ENCODE results near the gene ADNP. TPM values are rescaled to one million over a fixed set of nuclear protein-coding genes. Genes with fewer than 3 reads are reported as not detected.

ADNP gene
- total RNA-seq, 2 experiments from 2014 or later = 58.8 to 63.3 TPM

GRCh38 chr20:50915424-50915823, 15.8 kb downstream of the ADNP start:
- H3K27me3 Mint-ChIP-seq = no peaks in the 10 kb centered on the region
- H3K4me3 Mint-ChIP-seq = no peak overlapping the region
- peak overlapping the region; percentile 14 for H3K27ac Mint-ChIP-seq
- CTCF ChIA-PET = interaction anchor here (0.7 to 4.3 kb wide), 5 partner anchors 14 to 166 kb away, joined by 3 to 32 read pairs (median 7); partner anchors contain the start of genes ADNP and BCAS4
- H3K36me3 Mint-ChIP-seq (ENCODE audit: low read depth) = peaks cover 43% of the 10 kb centered on the region
- H3K4me1 Mint-ChIP-seq = peaks cover 65% of the 10 kb centered on the region
- DNase-seq = no peak
- POLR2A ChIA-PET = interaction anchor here (0.7 to 5.1 kb wide), 4 partner anchors 10 to 110 kb away, joined by 3 to 45 read pairs (median 5); partner anchors contain the start of genes ADNP, DPM1 and MOCS3
- H3K9me3 Mint-ChIP-seq = no peaks in the 10 kb centered on the region

- ChIA-PET POLR2A (interaction anchor here (1.2 to 5.1 kb wide), 4 partner anchors 11 to 44 kb away, joined by 4 to 45 read pairs (median 6); partner anchors contain the start of genes ADNP, DPM1 and MOCS3), CTCF (interaction anchor here (0.5 to 4.3 kb wide), 6 partner anchors 15 to 324 kb away, joined by 3 to 32 read pairs (median 5); partner anchors contain the start of genes ADNP and BCAS4)
- peaks cover 69% of the 10 kb centered on the region for H3K4me1 Mint-ChIP-seq
- H3K27me3 Mint-ChIP-seq = no peaks in the 10 kb centered on the region
- peak; percentile 27 for DNase-seq
- H3K4me3 Mint-ChIP-seq = no peak overlapping the region
- no peaks in the 10 kb centered on the region for H3K9me3 Mint-ChIP-seq
- H3K27ac Mint-ChIP-seq = peak overlapping the region; percentile 63
- peaks cover 47% of the 10 kb centered on the region for H3K36me3 Mint-ChIP-seq (ENCODE audit: low read depth)
Measured at GRCh38 chr20:50913690-50914375, 17.4 kb downstream of the ADNP start.

GRCh38 chr20:50911716-50912115, 19.5 kb downstream of the ADNP start:
- H3K9me3 Mint-ChIP-seq = no peaks in the 10 kb centered on the region
- H3K27me3 Mint-ChIP-seq = no peaks in the 10 kb centered on the region
- peaks cover 58% of the 10 kb centered on the region for H3K4me1 Mint-ChIP-seq
- POLR2A ChIA-PET = interaction anchor here (1.6 to 5.1 kb wide), 2 partner anchors 13 to 19 kb away, joined by 5 to 45 read pairs; partner anchors contain the start of gene ADNP
- peaks cover 45% of the 10 kb centered on the region for H3K36me3 Mint-ChIP-seq (ENCODE audit: low read depth)
- peak overlapping the region; percentile 69 for H3K27ac Mint-ChIP-seq
- H3K4me3 Mint-ChIP-seq = no peak overlapping the region
- CTCF ChIA-PET = interaction anchor here (0.8 to 1.7 kb wide), 5 partner anchors 17 to 121 kb away, joined by 3 to 13 read pairs (median 5); partner anchors contain the start of gene BCAS4
- DNase-seq = no peak

GRCh38 chr20:50911030-50911429, 20.2 kb downstream of the ADNP start:
- H3K27ac Mint-ChIP-seq = peak overlapping the region; percentile 69
- POLR2A ChIA-PET = interaction anchor here (0.6 to 5.1 kb wide), 3 partner anchors 11 to 19 kb away, joined by 4 to 45 read pairs (median 5); partner anchors contain the start of gene ADNP
- H3K36me3 Mint-ChIP-seq (ENCODE audit: low read depth) = peaks cover 42% of the 10 kb centered on the region
- H3K4me3 Mint-ChIP-seq = no peak overlapping the region
- DNase-seq = no peak
- H3K27me3 Mint-ChIP-seq = no peaks in the 10 kb centered on the region
- CTCF ChIA-PET = interaction anchor here (1.6 to 1.7 kb wide), 2 partner anchors 18 to 117 kb away, joined by 9 to 13 read pairs; partner anchors contain the start of gene BCAS4
- peaks cover 53% of the 10 kb centered on the region for H3K4me1 Mint-ChIP-seq
- no peaks in the 10 kb centered on the region for H3K9me3 Mint-ChIP-seq

GRCh38 chr20:50909413-50909812, 21.8 kb downstream of the ADNP start:
- Mint-ChIP-seq H3K36me3 (ENCODE audit: low read depth) (peaks cover 36% of the 10 kb centered on the region), H3K27ac (no peak overlapping the region), H3K9me3 (no peaks in the 10 kb centered on the region), H3K4me1 (peaks cover 40% of the 10 kb centered on the region), H3K27me3 (no peaks in the 10 kb centered on the region), H3K4me3 (no peak overlapping the region)
- no peak for DNase-seq
- ChIA-PET CTCF (interaction anchor here (0.6 to 3.3 kb wide), 4 partner anchors 11 to 118 kb away, joined by 3 to 13 read pairs (median 4); partner anchors contain the start of gene BCAS4), POLR2A (interaction anchor here (1.2 to 1.8 kb wide), 2 partner anchors 10 to 15 kb away, joined by 4 read pairs; no protein-coding TSS in a partner anchor)

- Mint-ChIP-seq H3K9me3 (no peaks in the 10 kb centered on the region), H3K27ac (no peak overlapping the region), H3K4me3 (no peak overlapping the region), H3K4me1 (peaks cover 2% of the 10 kb centered on the region), H3K36me3 (ENCODE audit: low read depth) (peaks cover 40% of the 10 kb centered on the region), H3K27me3 (no peaks in the 10 kb centered on the region)
- no peak for DNase-seq
- POLR2A ChIA-PET = no interaction called here
- CTCF ChIA-PET = interaction anchor here (1.8 kb wide), 2 partner anchors 8 to 25 kb away, joined by 4 to 5 read pairs; no protein-coding TSS in a partner anchor
Measured at GRCh38 chr20:50904067-50904570, 27.1 kb downstream of the ADNP start.

GRCh38 chr20:50903353-50904051, 27.7 kb downstream of the ADNP start:
- no peak overlapping the region for H3K27ac Mint-ChIP-seq
- H3K9me3 Mint-ChIP-seq = no peaks in the 10 kb centered on the region
- no peak overlapping the region for H3K4me3 Mint-ChIP-seq
- no peak for DNase-seq
- POLR2A ChIA-PET = no interaction called here
- H3K27me3 Mint-ChIP-seq = no peaks in the 10 kb centered on the region
- CTCF ChIA-PET = interaction anchor here (1.8 kb wide), 2 partner anchors 8 to 26 kb away, joined by 4 to 5 read pairs; no protein-coding TSS in a partner anchor
- peaks cover 2% of the 10 kb centered on the region for H3K4me1 Mint-ChIP-seq
- peaks cover 45% of the 10 kb centered on the region for H3K36me3 Mint-ChIP-seq (ENCODE audit: low read depth)

- peaks cover 55% of the 10 kb centered on the region for H3K36me3 Mint-ChIP-seq (ENCODE audit: low read depth)
Measured at GRCh38 chr20:50901301-50901700, 29.9 kb downstream of the ADNP start.

GRCh38 chr20:50900261-50900660, 31.0 kb downstream of the ADNP start:
- H3K27ac Mint-ChIP-seq = no peak overlapping the region
- no peak for DNase-seq
- H3K4me1 Mint-ChIP-seq = peaks cover 2% of the 10 kb centered on the region
- POLR2A ChIA-PET = interaction anchor here (0.9 to 1.1 kb wide), 2 partner anchors 10 to 29 kb away, joined by 4 to 5 read pairs; no protein-coding TSS in a partner anchor
- H3K36me3 Mint-ChIP-seq (ENCODE audit: low read depth) = peaks cover 55% of the 10 kb centered on the region
- H3K27me3 Mint-ChIP-seq = no peaks in the 10 kb centered on the region
- CTCF ChIA-PET = interaction anchor here (1.1 kb wide), 1 partner anchor 106 kb away, joined by 3 read pairs; the partner anchor contains the start of gene BCAS4
- H3K4me3 Mint-ChIP-seq = no peak overlapping the region
- no peaks in the 10 kb centered on the region for H3K9me3 Mint-ChIP-seq

More at GRCh38 chr20:50901301-50901700, 29.9 kb downstream of the ADNP start:
- no peaks in the 10 kb centered on the region for H3K9me3 Mint-ChIP-seq
- peaks cover 2% of the 10 kb centered on the region for H3K4me1 Mint-ChIP-seq
- ChIA-PET CTCF (interaction anchor here (1.0 to 1.5 kb wide), 4 partner anchors 28 to 111 kb away, joined by 3 to 8 read pairs (median 3); partner anchors contain the start of gene BCAS4), POLR2A (no interaction called here)
- H3K4me3 Mint-ChIP-seq = no peak overlapping the region
- H3K27me3 Mint-ChIP-seq = no peaks in the 10 kb centered on the region
- no peak for DNase-seq
- no peak overlapping the region for H3K27ac Mint-ChIP-seq

- ChIA-PET CTCF (interaction anchor here (1.3 kb wide), 1 partner anchor 104 kb away, joined by 4 read pairs; the partner anchor contains the start of gene BCAS4), POLR2A (interaction anchor here (1.2 kb wide), 1 partner anchor 11 kb away, joined by 4 read pairs; no protein-coding TSS in a partner anchor)
- Mint-ChIP-seq H3K4me3 (no peak overlapping the region), H3K27ac (no peak overlapping the region), H3K9me3 (no peaks in the 10 kb centered on the region), H3K4me1 (peaks cover 4% of the 10 kb centered on the region), H3K27me3 (no peaks in the 10 kb centered on the region), H3K36me3 (ENCODE audit: low read depth) (peaks cover 59% of the 10 kb centered on the region)
- no peak for DNase-seq
Measured at GRCh38 chr20:50898475-50898874, 32.8 kb downstream of the ADNP start.

- Mint-ChIP-seq H3K4me1 (peaks cover 12% of the 10 kb centered on the region), H3K4me3 (no peak overlapping the region), H3K27me3 (no peaks in the 10 kb centered on the region), H3K9me3 (no peaks in the 10 kb centered on the region), H3K27ac (no peak overlapping the region), H3K36me3 (ENCODE audit: low read depth) (peaks cover 65% of the 10 kb centered on the region)
- ChIA-PET CTCF (interaction anchor here (0.6 to 2.5 kb wide), 6 partner anchors 9 to 102 kb away, joined by 3 to 11 read pairs (median 6); partner anchors contain the start of gene BCAS4), POLR2A (interaction anchor here (0.6 to 1.2 kb wide), 2 partner anchors 34 to 103 kb away, joined by 4 read pairs; no protein-coding TSS in a partner anchor)
- DNase-seq = no peak
Measured at GRCh38 chr20:50895111-50895830, 36.0 kb downstream of the ADNP start.

GRCh38 chr20:50893620-50894019, 37.6 kb downstream of the ADNP start:
- ChIA-PET POLR2A (no interaction called here), CTCF (no interaction called here)
- Mint-ChIP-seq H3K27ac (no peak overlapping the region), H3K4me3 (no peak overlapping the region), H3K27me3 (no peaks in the 10 kb centered on the region), H3K9me3 (no peaks in the 10 kb centered on the region), H3K4me1 (peaks cover 12% of the 10 kb centered on the region), H3K36me3 (ENCODE audit: low read depth) (peaks cover 66% of the 10 kb centered on the region)
- no peak for DNase-seq
